Testis (tissue), 2 donors: ENCODE measurements around the gene FIBCD1.

Experiments
- POLR2A ChIP-seq: fragments of 450-650 bp; IDR thresholded peaks from one replicate; pipeline ENCODE4 v1.6.1; 2017; ENCODE audit warnings: antibody characterized with exemption, mild to moderate bottlenecking, moderate library complexity
- TF ChIP-seq, protein P1 (sequence below), 3 experiments: fragments of 450-650 bp in 2 of 3; fragments of 200-600 bp in 1 of 3; sonication (generic) in 1 of 3; IDR thresholded peaks; one replicate each; pipeline ENCODE4 v1.5.1; 2016 to 2019; ENCODE audit warnings: antibody characterized with exemption in 3 of 3, mild to moderate bottlenecking in 2 of 3, moderate library complexity in 1 of 3

- TF ChIP-seq, protein P1, sequence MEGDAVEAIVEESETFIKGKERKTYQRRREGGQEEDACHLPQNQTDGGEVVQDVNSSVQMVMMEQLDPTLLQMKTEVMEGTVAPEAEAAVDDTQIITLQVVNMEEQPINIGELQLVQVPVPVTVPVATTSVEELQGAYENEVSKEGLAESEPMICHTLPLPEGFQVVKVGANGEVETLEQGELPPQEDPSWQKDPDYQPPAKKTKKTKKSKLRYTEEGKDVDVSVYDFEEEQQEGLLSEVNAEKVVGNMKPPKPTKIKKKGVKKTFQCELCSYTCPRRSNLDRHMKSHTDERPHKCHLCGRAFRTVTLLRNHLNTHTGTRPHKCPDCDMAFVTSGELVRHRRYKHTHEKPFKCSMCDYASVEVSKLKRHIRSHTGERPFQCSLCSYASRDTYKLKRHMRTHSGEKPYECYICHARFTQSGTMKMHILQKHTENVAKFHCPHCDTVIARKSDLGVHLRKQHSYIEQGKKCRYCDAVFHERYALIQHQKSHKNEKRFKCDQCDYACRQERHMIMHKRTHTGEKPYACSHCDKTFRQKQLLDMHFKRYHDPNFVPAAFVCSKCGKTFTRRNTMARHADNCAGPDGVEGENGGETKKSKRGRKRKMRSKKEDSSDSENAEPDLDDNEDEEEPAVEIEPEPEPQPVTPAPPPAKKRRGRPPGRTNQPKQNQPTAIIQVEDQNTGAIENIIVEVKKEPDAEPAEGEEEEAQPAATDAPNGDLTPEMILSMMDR (IDR thresholded peaks at IDR 0.05), result no peak
- no peak for TF ChIP-seq POLR2A
Observed at GRCh38 chr9:130883479-130883878, 55.6 kb downstream of the FIBCD1 start.
